Thoracic aorta (tissue), 2 donors: ENCODE results near the gene GLB1L3. TPM values are rescaled to one million over a fixed set of nuclear protein-coding genes. Genes with fewer than 3 reads are reported as not detected.
A peak's percentile ranks its signal among the peaks of the same experiment; 100 is the strongest.
"Not testable (repeated sequence)": the region's sequence is repeated elsewhere in the genome, so short reads cannot be mapped to it uniquely, and the experiment has no call there.

ENCODE experiments used
- ATAC-seq: fragments of 150-250 bp; one replicate; pipeline ENCODE4 v1.8.0; 2017; ENCODE audit warnings: low read depth; ENCODE audit not compliant: insufficient number of reproducible peaks, low FRiP score
- DNase-seq: peaks from one replicate; pipeline ENCODE4 v3.0.0-alpha.2; 2020; ENCODE audit warnings: low spot score
- H3K27ac ChIP-seq, 2 donors: fragments of 200-600 bp; sonication (generic); 1 replicate in 1 of 2; 2 replicates in 1 of 2; pipeline ENCODE4 v1.5.1; 2016; ENCODE audit warnings: mild to moderate bottlenecking in 2 of 2, moderate library complexity in 2 of 2
- H3K27me3 ChIP-seq: fragments of 200-600 bp; sonication (generic); replicated peaks from 2 replicates; pipeline ENCODE4 v1.6.0; 2016; ENCODE audit warnings: mild to moderate bottlenecking; ENCODE audit not compliant: insufficient read depth
- H3K36me3 ChIP-seq: fragments of 200-600 bp; sonication (generic); one replicate; pipeline ENCODE4 v1.5.1; 2016
- H3K4me1 ChIP-seq, 2 donors: fragments of 200-600 bp; sonication (generic); 1 replicate in 1 of 2; 2 replicates in 1 of 2; pipeline versions ENCODE4 v1.5.1 to v1.6.0; 2016; ENCODE audit warnings: low read depth in 2 of 2, mild to moderate bottlenecking in 1 of 2; ENCODE audit not compliant: control insufficient read depth in 1 of 2
- H3K4me3 ChIP-seq: fragments of 200-600 bp; sonication (generic); 2 replicates; pipeline ENCODE4 v1.5.1; 2016; ENCODE audit warnings: mild to moderate bottlenecking
- H3K9me3 ChIP-seq: fragments of 200-600 bp; sonication (generic); 2 replicates; pipeline ENCODE4 v1.5.1; 2016
- total RNA-seq, 2 donors: library from RNA; depleted of rRNA; stranded (reverse); fragments of >200 nt; gene quantifications; one replicate each; pipeline versions ENCODE4 v1.1.0 to v1.2.3, GENCODE V29; 2016
- TF ChIP-seq, protein P1 (sequence below): fragments of 200-600 bp; sonication (generic); IDR thresholded peaks from one replicate; pipeline ENCODE4 v1.5.1; 2019; ENCODE audit warnings: antibody characterized with exemption

The GLB1L3 gene
- total RNA-seq, 2 donors from 2014 or later, result not detected

- DNase-seq, result no peak
Measured at GRCh38 chr11:134250675-134251074, 25.5 kb upstream of the GLB1L3 start.

DNA sequence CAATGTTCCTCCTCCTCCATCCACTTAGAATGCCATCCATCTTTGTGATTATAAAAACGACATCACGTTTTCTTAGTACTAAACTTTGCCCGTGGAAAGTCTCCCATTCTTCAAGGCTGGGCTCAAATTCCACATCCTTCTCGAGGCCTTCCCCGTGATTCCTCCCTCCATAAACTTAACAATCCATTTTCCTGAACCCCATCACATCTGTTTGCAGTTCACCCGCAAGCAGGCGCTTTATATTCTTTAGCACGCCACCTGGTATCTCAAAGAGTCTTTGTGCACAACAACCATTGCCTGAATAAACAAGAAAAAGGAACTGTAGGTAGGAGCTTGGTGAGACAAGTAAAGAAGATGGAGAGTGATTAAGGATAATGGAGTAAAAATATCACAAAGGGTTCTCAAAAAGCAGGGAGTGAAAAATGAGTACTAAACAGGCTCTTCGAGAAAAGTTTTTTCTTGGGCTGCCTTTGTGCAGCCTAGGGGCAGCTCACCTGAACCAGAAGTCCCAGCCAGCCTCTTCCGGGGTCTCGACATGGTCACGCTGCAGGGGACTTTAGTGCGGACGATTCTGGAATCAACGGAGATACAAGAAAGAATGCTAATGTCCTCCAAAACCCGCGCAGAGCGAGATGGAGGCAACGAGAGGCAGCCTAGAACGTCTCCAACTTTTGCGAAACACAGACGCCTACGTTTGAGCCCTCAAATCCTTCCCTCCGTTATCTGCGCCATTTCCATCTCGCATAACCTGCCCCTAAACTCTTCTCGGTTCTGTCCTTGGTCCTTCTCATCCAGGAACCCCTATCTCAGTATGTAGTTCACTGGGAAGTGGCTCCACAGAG, 23.6 kb upstream of the GLB1L3 start:
- peak; percentile 15 for ATAC-seq
- TF ChIP-seq, protein P1, sequence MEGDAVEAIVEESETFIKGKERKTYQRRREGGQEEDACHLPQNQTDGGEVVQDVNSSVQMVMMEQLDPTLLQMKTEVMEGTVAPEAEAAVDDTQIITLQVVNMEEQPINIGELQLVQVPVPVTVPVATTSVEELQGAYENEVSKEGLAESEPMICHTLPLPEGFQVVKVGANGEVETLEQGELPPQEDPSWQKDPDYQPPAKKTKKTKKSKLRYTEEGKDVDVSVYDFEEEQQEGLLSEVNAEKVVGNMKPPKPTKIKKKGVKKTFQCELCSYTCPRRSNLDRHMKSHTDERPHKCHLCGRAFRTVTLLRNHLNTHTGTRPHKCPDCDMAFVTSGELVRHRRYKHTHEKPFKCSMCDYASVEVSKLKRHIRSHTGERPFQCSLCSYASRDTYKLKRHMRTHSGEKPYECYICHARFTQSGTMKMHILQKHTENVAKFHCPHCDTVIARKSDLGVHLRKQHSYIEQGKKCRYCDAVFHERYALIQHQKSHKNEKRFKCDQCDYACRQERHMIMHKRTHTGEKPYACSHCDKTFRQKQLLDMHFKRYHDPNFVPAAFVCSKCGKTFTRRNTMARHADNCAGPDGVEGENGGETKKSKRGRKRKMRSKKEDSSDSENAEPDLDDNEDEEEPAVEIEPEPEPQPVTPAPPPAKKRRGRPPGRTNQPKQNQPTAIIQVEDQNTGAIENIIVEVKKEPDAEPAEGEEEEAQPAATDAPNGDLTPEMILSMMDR, result no peak
- peak overlapping the region; percentile 89 for H3K4me3 ChIP-seq
- DNase-seq, result no peak
- H3K27ac ChIP-seq, result peak overlapping the region in 1 of 2 donors; percentile 57
- no peaks in the 10 kb centered on the region for H3K9me3 ChIP-seq
- peaks cover 17 to 21% of the 10 kb centered on the region in 2 donors for H3K4me1 ChIP-seq
- H3K27me3 ChIP-seq, result no peaks in the 10 kb centered on the region
- H3K36me3 ChIP-seq, result peaks cover 27% of the 10 kb centered on the region

More at GRCh38 chr11:134250675-134251074, 25.5 kb upstream of the GLB1L3 start:
- H3K36me3 ChIP-seq, result peaks cover 40% of the 10 kb centered on the region
- no peak overlapping the region for H3K4me3 ChIP-seq
- TF ChIP-seq, protein P1, result no peak
- H3K9me3 ChIP-seq, result no peaks in the 10 kb centered on the region
- peaks cover 17 to 21% of the 10 kb centered on the region in 2 donors for H3K4me1 ChIP-seq
- H3K27me3 ChIP-seq, result no peaks in the 10 kb centered on the region
- H3K27ac ChIP-seq, result no peak overlapping the region
- no peak for ATAC-seq

GRCh38 chr11:134253188-134253993, 22.8 kb upstream of the GLB1L3 start, which contains the start of the genes ACAD8 and THYN1:
Gene ACAD8, plus strand, starts transcription at chr11:134253568. Its CDS starts 33 bp downstream, at chr11:134253601.
Gene THYN1, minus strand, starts transcription at chr11:134253352. Its CDS starts 470 bp downstream, at chr11:134252882.
- Histone ChIP-seq H3K27ac (peak within 1 kb of the TSS in 1 of 2 donors; percentile 57), H3K4me1 (peaks cover 17 to 21% of the 10 kb centered on the region in 2 donors), H3K4me3 (peak within 1 kb of the TSS; percentile 89), H3K36me3 (peaks cover 22% of the 10 kb centered on the region), H3K9me3 (no peaks in the 10 kb centered on the region), H3K27me3 (no peaks in the 10 kb centered on the region)
- TF ChIP-seq, protein P1, result peak; percentile 46
- DNase-seq, result peak; percentile 81
- peak; percentile 92 for ATAC-seq

DNA sequence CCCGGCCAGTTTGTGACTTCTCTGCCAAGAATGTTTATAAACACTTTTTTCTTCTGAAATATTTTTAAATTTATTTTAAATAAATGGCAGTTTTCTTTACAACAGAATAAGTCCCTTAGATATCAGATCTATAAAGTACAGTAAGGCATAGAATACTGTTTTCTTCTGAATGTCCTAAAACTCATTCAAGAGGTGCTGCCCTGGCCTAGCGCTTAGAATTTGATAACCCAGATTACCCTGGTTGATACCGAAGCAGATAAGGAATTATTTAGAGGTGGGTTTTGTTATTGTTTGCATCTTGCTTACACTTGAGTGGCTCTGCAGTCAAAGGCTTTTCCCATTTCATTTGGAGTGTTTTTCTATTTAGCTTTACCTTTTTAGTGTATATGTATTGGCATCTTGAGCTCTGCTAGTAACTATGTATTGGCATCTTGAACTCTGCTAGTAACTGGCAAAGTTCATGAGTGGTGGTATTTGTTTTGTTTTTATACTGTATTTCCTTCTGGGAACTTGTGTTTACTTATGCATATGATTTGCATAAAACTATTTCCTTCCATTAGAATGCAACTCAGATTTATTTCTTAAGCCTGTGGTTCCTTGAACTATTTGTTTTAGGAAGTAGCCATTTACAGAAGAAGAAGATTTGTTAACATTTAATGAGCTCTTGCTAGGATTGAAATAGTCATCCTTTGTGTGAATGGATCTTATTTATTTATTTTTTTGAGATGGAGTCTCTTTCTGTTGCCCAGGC, 21.6 kb upstream of the GLB1L3 start:
- H3K36me3 ChIP-seq, result peaks cover 24% of the 10 kb centered on the region
- no peaks in the 10 kb centered on the region for H3K9me3 ChIP-seq
- no peak overlapping the region for H3K27ac ChIP-seq
- no peak for ATAC-seq
- H3K4me1 ChIP-seq, result peaks cover 17 to 21% of the 10 kb centered on the region in 2 donors
- no peaks in the 10 kb centered on the region for H3K27me3 ChIP-seq
- TF ChIP-seq, protein P1, result no peak
- DNase-seq, result no peak
- H3K4me3 ChIP-seq, result peak overlapping the region; percentile 89

DNA sequence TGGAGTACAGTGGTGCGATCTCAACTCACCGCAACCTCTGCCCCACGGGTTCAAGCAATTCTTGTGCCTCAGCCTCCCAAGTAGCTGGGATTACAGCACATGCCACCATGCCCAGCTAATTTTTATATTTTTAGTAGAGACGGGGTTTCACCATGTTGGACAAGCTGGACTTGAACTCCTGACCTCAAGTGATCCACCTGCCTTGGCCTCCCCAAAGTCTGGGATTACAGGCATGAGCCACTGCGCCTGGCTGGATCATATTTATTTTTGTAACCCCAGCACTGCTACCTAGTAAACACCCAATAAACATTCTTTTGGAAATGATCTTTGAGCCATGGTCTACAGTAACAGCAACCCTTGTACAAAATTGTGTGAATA, 21.0 kb upstream of the GLB1L3 start:
- H3K27ac ChIP-seq, H3K4me3 ChIP-seq, H3K9me3 ChIP-seq, ATAC-seq, H3K27me3 ChIP-seq, DNase-seq: not testable (repeated sequence)
- Histone ChIP-seq H3K36me3 (peaks cover 24% of the 10 kb centered on the region), H3K4me1 (peaks cover 17 to 21% of the 10 kb centered on the region in 2 donors)
